HG02981 (cell line): ENCODE results near the gene WDFY4.

Source experiments
- ATAC-seq: cut with Tn5 transposase; IDR thresholded peaks from one replicate; pipeline ENCODE4 v1.9.1; 2021; ENCODE audit warnings: mild to moderate bottlenecking, moderate library complexity; ENCODE audit not compliant: unreplicated experiment

Gene WDFY4

DNA sequence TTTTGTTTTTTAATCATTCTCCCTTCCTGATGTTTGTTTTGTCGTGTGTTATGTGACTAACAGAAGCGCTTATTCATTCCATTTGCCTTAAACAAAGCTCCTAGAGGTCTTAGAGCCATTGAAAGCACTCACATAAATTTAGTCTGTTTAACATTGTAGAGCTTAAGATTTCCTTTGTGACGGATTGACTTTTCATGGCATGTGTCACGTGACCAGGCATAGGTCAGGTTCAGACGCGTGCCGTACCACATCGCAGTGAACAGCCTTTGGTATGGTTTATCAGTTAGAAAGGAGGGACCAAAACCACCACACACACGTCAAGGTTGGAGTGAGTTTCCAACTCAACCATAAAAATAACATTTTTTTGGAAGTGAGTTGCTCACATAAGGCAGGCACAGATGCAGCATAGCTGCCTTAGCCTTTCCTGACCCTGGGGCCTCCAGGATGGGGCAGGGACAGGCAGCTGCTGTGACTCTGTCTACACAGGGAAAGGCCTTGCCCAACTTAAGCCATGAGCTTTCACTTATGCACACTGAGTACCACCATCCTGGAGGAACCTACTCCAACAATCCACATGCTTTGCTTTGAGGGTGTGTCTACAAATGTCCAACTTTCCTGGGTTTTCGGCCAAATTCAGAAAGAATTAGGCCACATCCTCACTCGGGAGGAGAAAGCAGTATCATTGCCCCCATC lies 55.5 kb downstream of the WDFY4 start:
- no peak for ATAC-seq

DNA sequence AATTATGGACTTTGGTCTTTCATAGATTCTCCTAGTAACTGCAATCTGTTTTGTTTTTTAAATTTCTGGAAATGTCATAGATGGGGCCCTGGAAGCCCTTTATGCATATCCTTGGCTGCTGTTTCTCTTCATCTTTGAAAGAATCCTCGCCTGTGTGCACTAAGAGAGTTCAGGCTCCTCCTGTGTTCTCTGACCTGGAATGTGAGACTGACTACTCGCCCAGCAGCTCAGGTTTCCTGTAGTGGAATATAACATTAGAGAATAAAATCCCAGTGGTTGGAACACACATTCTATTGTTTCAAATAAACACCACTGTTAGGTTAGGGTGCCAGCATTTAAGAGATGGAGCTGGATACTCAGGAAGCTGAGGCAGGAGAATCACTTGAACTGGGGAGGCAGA lies 56.3 kb downstream of the WDFY4 start:
- ATAC-seq = no peak

DNA sequence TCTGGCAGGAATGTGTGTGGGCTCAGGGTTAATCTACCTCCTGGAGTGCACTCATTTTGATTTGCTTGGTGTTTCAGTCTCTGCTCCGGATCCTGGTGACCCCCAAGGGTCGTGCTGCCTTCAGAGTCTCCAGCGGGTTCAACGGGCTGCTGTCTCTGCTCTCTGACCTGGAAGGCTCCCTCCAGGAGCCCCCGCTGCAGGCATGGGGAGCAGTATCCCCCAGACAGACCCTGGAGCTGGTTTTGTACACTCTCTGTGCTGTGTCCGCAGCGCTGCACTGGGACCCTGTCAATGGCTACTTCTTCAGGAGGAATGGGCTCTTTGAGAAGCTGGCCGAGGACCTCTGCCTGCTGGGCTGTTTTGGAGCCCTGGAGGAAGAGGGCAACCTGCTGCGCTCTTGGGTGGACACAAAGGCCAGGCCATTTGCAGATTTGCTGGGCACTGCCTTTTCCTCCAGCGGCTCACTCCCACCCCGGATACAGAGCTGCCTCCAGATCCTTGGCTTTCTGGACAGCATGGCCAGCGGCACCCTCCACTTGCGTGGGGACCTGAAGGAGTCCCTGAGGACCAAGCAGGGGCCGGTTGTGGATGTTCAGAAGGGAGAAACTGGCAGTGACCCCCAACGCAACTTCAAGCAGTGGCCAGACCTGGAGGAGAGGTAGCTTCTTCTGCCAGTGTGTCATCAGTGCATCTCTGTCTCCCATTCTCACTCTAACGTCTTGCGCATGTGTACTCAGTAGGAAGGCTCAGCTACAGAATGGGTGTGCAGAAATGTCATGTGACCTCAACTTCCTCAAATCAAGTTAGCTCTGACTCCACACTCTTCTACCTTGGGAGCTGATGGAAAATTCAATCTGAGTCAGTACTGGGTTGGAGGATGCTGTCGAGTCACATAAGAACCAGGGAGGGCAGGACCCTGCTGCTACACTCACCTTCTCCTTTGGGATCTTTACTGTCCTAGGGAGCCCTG lies 58.5 kb downstream of the WDFY4 start:
- ATAC-seq = no peak

DNA sequence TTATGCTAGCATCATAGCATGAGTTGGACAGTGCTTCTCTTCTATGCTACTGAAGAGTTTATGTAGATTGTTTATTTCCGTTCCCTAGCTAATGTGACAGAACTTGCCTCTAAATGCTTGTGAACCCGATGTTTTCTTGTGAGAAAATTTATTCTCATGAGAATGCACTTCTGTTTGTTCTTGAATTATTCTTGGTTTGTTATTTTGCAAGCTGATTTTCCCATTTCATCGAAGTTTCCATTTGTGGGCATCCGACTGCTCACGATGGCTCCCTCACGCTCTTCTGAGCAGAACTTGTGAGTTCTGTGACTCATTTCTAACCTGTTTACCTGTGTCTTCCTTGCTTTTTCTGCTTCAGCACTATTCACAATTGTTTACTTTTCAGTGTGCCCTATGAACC lies 59.9 kb downstream of the WDFY4 start:
- no peak for ATAC-seq

DNA sequence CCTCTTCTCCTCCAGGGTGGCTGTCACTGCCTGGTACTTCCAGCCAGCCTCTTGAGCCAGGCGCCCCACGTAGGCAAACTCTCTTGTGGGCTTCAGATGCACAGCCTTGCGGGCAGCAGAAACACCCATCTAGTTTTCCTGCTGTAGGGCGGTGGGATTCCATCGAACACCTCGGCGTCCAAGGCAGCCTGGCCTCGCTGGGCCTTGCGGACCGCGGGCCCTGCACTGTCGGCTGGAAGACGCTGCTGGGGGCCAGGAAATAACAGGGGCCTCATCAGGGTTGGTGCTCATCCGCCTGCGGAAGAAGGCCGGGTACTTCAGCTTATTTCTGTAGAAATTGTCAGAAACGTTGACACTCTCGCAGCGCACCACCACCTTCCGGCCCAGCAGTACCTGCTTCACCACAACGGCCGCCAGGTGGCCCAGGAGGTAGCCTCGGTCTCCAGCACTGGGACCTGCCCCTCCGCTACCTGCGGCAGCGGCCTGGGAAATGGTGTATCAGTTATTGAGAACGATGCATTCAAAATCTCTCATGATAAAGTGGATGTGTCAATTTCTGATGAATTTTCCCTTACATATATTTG lies 61.1 kb downstream of the WDFY4 start:
- no peak for ATAC-seq

DNA sequence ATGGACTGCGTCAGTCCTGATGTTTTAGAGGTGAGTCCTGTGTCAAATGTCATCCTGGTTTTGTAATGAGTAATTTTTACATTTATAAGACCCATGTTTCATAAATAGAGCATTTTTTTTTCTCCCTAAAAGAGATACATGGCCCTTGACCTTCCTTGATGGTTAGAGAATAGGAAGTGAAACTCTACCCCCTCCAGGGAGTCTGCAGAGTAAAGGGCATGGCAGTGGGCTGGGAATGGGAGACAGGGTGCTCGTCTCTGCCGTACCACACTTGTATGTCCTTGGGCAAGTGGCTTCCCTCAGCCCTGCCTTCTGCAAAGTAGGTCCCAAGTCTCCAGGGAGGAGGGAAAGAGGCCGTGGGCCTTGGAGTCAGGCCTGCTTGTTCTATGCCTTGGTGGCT lies 63.9 kb downstream of the WDFY4 start:
- ATAC-seq = no peak

DNA sequence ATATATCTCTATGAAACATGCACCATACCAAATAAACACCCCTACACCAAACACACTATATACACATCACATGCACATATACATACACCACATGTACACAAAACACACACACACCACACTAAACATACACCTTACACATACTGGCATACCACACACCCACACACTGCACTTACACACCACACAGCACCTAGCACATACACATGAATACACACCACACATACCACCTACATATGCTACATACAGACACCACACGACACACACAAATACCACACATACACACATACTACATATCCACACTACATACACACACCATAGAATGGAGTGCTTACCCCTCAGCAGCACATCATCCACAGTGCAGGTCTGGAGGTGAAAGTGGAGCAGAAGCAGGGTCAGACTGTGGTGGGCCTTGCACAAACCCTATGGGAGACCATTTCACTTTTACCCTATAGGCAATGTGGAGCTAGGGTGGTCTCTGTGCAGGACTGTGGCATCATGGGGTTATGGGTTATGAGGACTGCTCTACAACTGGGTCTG lies 64.6 kb downstream of the WDFY4 start:
- ATAC-seq = no peak

DNA sequence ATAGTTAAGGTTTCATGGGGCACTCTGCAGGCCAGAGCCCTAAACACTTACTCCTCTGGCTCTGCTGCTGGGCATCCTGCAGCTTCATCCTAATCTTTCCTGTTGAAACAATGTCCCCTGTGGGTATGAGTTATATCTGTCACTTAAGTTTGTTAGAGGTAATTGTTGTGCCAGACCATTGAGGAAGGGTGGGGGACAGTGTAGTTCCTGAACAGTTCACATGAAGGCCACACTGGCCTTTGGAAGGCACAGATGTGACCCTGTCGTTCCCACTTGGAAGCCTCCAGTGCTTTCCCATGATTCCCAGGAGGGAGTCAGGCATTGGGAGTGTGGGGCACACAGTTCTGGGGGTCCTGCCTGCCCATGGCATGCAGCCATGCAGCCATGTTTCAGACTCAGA lies 65.3 kb downstream of the WDFY4 start:
- no peak for ATAC-seq

DNA sequence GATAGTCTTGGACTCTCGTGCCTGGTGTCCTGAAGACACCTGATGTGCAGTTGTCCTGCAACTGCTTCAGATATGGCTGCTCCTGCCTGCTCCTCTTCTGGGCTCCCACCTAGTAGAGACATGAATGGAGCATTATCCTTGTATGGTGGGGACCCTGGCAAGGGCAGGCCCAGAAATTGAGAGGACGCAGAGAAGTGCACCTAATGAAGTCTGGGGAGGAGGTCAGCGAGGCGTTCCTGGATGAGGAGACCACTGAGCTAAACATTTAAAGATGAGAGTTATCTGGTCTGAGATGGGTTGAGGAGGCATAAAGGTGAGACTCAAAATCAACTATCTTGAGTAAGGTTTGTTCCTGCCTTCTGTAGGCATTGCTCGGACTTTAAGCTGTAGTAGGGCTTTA lies 66.3 kb downstream of the WDFY4 start:
- no peak for ATAC-seq

DNA sequence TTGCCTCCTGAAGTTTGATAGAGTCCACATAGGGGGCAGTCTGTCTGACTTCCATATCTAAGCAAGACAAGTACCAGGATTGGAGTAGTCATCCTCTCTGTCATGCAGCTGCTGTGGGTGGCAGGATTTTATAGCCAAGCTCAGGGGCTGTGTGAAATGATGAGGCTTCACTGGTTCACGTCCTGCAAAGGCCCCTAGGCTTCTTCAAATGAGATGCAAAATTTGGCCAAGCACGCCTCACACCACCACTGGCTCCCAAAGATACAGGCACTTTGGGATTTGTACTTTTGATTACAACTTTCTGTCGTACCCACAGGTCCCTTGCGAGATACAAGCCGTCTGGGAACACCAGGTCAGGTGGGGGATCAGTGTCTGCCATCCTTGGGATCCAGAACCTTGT lies 67.1 kb downstream of the WDFY4 start:
- no peak for ATAC-seq

DNA sequence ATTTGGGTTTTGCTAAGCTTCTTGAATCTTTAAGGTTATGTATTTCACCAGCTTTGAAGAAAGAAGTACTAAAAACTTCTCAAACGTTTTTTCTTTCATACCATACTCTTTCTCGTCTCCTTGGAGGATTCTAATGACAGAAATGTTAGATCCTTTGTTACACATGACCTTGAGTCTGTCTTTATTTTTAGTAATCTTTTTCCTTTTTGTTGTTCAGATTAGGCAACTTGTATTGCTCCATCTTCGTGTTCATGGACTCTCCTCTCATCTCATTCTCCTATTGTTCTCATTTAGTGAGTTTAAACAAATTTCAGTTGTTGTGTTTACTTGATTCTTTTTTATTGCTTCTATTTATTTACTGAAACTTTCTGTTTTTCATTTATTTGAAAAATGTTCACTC lies 73.7 kb downstream of the WDFY4 start:
- ATAC-seq = no peak

DNA sequence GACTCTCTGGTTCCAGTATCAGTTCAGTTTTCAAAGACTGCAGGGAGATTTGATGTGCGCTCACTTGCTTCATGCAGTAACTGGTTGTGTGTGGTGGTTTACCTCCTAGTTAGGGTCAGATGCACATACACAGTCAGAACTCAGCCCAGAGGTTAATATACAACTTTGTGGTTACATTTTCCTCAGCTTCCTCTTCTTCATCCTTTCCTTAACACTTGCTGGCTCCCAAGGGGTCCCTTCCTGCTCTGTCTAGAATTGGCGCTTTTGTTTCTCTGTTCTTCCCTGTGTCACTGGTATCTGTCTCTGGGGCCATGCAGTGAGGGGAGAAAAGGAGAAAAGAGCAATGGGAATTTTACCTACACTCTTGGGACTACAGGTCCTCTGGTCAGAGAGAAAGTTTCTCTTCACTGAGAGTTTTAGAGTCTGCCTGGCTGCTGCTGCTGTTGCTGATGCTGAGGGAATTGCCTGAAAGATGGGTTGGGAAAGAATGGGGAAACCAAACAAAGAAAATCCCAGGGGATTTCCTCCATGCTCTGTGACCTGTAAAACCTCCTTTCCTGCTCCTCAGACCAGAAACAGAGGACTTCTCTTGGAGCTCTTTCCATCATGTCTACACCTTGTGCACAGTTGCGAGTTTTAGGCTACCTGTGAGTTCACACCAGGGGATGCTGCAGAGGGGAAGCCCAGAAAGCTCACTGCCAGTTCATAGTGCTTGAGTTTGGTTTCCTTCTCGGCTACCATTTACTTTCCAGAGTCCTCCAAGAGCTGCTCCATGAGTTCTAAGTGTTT lies 74.6 kb downstream of the WDFY4 start:
- ATAC-seq = peak; percentile 86

DNA sequence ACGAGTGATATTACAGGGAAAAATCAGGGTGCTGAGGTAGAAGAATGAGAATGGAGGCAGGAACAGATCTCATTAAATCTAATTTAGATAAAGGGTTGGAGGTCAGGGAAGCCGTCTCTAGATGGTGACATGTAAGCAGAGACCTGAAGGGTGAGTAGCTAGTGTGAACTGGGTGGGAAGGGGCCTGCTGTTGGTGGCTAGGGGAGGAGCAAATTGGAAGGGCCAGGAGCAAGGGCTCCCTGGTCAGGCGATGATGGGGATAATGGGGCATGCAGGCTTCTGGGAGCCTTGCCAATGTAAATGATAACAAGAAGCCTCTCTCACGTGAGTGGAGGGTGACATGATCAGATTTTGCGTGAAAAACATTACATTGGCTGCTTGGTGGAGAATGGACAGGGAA lies 76.3 kb downstream of the WDFY4 start:
- ATAC-seq = no peak

DNA sequence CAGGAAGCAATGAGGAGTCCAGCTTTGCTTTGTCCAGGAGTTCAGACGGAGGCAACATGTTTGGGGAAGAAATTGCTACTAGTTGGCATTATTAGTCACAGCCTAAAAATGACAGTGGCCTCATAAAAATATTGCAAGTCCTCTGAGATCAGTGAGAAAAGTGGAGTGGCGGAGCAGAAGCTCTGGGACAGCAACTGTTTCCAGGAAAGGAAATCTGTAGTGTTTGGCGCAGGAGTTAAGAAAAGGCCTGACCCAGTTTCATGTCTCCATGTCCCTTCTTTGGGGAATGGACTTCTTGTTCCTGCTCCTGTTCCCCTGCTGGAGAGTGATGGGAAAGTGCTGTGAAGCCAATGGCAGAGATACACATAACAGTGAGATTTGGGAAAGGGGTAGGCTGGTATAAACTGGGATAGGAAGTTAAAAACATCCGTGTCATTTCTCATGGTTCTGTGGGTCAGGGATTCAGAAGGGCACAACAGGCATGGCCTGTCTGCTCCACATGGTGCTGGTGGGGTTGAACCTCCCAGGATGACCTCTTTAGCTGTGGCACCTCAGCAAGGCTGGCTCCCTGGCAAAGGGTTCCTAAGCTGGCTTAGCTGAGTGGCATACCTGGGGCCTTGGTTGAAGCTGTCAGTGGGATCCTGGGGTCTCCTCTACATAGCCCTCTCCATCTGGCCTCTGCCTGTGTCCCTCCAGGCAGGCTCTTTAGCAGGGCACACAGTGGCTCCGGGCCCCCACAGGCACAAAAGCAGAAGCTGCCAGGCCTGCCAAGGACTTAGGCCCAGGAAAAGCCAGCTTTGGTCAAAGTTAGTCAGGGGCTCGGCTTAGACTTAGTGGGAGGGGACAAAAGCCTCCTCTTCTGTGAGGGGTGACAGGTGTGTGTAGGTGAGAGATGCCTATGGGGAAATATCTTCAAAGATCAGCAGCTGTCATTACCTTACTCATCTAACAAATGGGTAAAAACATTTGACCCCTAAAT lies 77.7 kb downstream of the WDFY4 start:
- no peak for ATAC-seq

DNA sequence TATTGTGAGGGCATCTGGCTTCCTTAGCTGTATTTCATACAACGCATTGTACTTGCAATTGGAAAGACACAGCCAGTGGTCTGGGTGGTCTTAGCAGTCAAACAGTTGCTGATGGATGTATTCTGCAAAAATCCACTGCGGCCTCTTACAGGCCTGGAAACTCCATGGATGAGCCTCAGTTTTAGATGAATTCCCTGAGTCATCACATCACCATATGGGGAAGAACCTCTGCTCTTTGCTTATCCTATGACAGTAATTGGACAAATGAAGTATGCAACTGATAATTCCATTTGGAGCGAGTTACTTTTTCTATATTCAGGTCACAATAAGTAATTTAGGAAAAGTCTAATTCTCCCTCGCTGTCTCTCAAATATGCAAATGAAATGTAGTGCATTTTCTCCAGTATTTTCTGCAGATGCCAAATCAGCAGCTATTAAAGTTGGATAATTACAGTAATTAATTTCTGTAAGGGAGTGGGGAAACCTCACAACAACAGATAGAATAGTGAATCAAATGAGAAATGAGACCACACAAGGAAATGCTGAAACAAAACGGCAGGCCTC lies 78.8 kb downstream of the WDFY4 start:
- no peak for ATAC-seq

DNA sequence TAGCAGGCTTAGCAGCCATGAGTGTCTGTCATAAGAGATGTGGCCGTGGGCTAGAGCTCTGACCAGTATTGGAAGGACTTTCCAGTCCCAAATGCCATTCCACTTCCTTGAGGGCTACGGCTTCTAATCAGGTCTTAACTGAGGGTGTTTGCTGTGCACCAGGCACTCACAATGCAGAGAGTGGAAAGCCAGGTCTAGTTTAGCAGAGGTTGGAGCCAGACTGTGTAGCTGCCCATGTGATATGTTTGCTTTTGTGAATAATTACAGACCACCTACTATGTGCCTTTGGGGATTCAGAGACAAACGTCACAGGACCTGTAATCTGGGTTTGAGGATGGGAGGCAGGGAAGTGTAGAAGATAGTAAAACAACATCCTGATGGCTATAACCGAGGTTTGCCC lies 79.8 kb downstream of the WDFY4 start:
- ATAC-seq = no peak

DNA sequence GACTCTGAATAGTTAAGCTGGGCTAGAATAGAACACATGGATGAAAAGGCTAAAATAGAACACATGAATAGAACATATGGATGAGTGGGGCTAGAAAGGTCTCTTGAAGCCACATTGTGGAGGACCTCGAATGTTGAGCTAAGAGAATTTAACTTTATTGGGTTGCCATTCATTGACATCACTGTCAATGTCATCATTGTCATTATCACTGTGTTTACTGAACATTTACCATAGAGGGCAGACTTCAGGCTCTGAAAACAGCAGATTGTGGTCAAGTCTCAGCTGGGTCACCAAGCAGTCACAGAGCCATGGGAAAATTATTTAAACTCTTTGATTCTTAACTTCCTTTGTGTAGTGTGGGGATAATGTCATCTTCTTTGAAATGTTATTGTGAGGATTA lies 80.4 kb downstream of the WDFY4 start:
- ATAC-seq = peak; percentile 61

DNA sequence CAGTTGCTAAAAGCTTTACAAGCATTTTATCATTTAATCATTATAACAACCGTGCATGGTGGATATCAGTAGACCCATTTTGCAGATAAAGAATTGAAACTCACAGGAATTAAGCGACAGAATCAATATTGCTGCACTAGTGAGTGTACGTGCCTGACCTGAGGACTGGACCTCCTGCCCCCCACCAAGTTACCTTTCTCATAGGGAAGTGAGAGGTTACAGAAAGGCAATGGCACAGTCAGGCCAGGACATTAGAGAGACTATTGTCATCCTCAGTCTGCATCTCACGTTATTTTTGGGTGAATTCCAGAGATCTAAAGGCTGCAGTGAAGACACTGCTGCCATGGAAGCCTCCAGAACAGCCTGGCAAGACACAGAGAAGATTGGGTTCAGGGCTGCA lies 80.9 kb downstream of the WDFY4 start:
- ATAC-seq = no peak

DNA sequence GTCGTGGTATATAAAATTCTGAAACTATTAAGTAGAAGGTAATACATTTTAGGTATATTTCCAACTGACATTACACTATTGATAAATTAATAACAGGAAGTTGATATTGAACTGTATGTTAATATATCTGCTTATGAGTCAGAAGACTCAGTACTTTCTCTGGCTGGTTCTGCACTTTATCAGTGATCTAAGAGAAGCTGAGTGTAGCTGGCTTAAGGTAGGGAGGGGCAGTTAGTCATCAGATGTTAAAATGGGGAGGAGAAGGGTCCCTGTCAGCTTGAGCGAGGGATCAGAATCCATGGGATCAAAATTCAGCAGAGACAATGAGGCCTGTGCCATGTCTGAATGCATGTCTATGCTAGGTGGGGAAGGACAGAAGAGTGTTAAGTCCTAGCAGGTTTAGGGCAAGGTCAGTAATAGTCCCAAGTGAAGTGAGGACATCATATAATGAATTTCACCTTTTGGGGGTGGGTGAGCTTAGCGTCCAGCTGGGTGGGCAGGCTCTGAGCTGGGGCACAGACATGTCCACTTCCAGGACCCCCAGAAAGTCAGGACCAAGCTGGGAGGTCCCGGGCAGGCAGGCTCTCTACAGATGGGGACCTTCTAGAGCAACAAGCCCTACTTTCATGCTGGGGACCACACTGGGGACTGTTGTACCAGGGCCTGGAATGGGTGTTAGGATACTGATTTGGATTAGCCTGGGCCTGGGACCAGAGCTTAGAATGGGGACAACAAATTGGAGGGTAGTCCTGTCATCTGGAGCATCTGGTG lies 82.9 kb downstream of the WDFY4 start:
- no peak for ATAC-seq
